EL (cell line): ENCODE measurements around the gene SIDT1.
A peak's percentile ranks its signal among the peaks of the same experiment; 100 is the strongest.

Experiments used
- DNase-seq: peaks from one replicate; pipeline ENCODE4 v3.0.0-alpha.2; 2016

Gene SIDT1

GRCh38 chr3:113531826-113532697 is at the start of gene SIDT1:
TSS of gene SIDT1 (plus strand) at chr3:113532555. CDS start at chr3:113533022, 467 bp downstream.
- peak; percentile 35 for DNase-seq

GRCh38 chr3:113485161-113485609 is 47.2 kb upstream of the SIDT1 start:
- no peak for DNase-seq

GRCh38 chr3:113495035-113495434 is 37.3 kb upstream of the SIDT1 start:
- DNase-seq: peak; percentile 35

- peak; percentile 26 for DNase-seq
Observed at GRCh38 chr3:113496924-113497323, 35.4 kb upstream of the SIDT1 start.

GRCh38 chr3:113498221-113499005 is 33.9 kb upstream of the SIDT1 start:
- peak; percentile 69 for DNase-seq

- no peak for DNase-seq
Observed at GRCh38 chr3:113499081-113499480, 33.3 kb upstream of the SIDT1 start.

GRCh38 chr3:113501597-113501996 is 30.8 kb upstream of the SIDT1 start:
- no peak for DNase-seq

- no peak for DNase-seq
Observed at GRCh38 chr3:113505867-113506266, 26.5 kb upstream of the SIDT1 start.

- no peak for DNase-seq
Observed at GRCh38 chr3:113507501-113508067, 24.8 kb upstream of the SIDT1 start.

- no peak for DNase-seq
Observed at GRCh38 chr3:113508966-113509365, 23.4 kb upstream of the SIDT1 start.

- no peak for DNase-seq
Observed at GRCh38 chr3:113514265-113514769, 18.0 kb upstream of the SIDT1 start.

- no peak for DNase-seq
Observed at GRCh38 chr3:113516115-113516505, 16.2 kb upstream of the SIDT1 start.

GRCh38 chr3:113521981-113522380 is 10.4 kb upstream of the SIDT1 start:
- DNase-seq: no peak

GRCh38 chr3:113523241-113523640 is 9.1 kb upstream of the SIDT1 start:
- DNase-seq: no peak

- no peak for DNase-seq
Observed at GRCh38 chr3:113532698-113533533, 561 bp downstream of the SIDT1 start.

- DNase-seq: no peak
Observed at GRCh38 chr3:113533534-113533892, 1.2 kb downstream of the SIDT1 start.

GRCh38 chr3:113534365-113534764 is 2.0 kb downstream of the SIDT1 start:
- no peak for DNase-seq

- no peak for DNase-seq
Observed at GRCh38 chr3:113535898-113536297, 3.5 kb downstream of the SIDT1 start.

- peak; percentile 59 for DNase-seq
Observed at GRCh38 chr3:113536627-113537101, 4.3 kb downstream of the SIDT1 start.

GRCh38 chr3:113537155-113537554 is 4.8 kb downstream of the SIDT1 start:
- no peak for DNase-seq

- no peak for DNase-seq
Observed at GRCh38 chr3:113541519-113541918, 9.2 kb downstream of the SIDT1 start.

GRCh38 chr3:113545594-113545993 is 13.2 kb downstream of the SIDT1 start:
- no peak for DNase-seq
